ENCODE data around the gene TMEM52B.

TMEM52B gene

DNA sequence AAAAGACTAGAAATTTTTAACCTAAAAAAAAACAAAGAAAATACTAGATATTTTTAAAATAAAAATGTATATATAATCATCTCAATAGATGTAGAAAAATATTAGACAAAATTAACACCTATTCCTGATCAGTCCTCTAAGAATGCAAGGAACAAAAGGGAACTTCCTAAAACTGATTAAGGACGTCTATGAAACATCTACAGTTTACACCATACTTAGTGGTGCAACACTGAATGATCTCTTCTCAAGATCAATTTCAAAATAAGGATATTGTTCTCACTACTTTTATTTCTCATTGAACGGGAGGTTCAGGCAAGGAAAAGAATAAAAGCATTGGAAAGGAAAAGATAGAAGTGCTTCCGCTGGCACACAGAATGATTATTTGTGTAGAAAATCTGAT is 22.9 kb upstream of the TMEM52B start:
- TF ChIP-seq HOXD13 (CRISPR knock-in tag; IDR thresholded peaks at IDR 0.05; ENCODE audit: borderline replicate concordance) (no peak), ZNF549 (tag by site-specific recombination; IDR thresholded peaks at IDR 0.05) (no peak), SCRT1 (tag by site-specific recombination; IDR thresholded peaks at IDR 0.05; ENCODE audit: borderline replicate concordance) (no peak), ZNF404 (tag by site-specific recombination; IDR thresholded peaks at IDR 0.05) (no peak), ZNF341 (tag by site-specific recombination; IDR thresholded peaks at IDR 0.05; ENCODE audit: low read depth) (no peak), ZBTB17 (tag by site-specific recombination; IDR thresholded peaks at IDR 0.05) (no peak), KLF16 (tag by site-specific recombination; IDR thresholded peaks at IDR 0.05) (no peak), ZNF777 (tag by site-specific recombination; IDR thresholded peaks at IDR 0.05; ENCODE audit: borderline replicate concordance) (no peak), ZNF843 (tag by site-specific recombination; IDR thresholded peaks at IDR 0.05) (no peak), ZNF791 (tag by site-specific recombination; IDR thresholded peaks at IDR 0.05) (no peak), ZNF394 (tag by site-specific recombination; IDR thresholded peaks at IDR 0.05; ENCODE audit: borderline replicate concordance) (no peak), ZNF654 (tag by site-specific recombination; IDR thresholded peaks at IDR 0.05; ENCODE audit: low read depth) (no peak)
- TF ChIP-seq, protein P1, sequence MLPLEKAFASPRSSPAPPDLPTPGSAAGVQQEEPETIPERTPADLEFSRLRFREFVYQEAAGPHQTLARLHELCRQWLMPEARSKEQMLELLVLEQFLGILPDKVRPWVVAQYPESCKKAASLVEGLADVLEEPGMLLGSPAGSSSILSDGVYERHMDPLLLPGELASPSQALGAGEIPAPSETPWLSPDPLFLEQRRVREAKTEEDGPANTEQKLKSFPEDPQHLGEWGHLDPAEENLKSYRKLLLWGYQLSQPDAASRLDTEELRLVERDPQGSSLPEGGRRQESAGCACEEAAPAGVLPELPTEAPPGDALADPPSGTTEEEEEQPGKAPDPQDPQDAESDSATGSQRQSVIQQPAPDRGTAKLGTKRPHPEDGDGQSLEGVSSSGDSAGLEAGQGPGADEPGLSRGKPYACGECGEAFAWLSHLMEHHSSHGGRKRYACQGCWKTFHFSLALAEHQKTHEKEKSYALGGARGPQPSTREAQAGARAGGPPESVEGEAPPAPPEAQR (tag by site-specific recombination; IDR thresholded peaks at IDR 0.05): no peak
- TF ChIP-seq, protein P2, sequence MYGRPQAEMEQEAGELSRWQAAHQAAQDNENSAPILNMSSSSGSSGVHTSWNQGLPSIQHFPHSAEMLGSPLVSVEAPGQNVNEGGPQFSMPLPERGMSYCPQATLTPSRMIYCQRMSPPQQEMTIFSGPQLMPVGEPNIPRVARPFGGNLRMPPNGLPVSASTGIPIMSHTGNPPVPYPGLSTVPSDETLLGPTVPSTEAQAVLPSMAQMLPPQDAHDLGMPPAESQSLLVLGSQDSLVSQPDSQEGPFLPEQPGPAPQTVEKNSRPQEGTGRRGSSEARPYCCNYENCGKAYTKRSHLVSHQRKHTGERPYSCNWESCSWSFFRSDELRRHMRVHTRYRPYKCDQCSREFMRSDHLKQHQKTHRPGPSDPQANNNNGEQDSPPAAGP (tag by site-specific recombination; IDR thresholded peaks at IDR 0.05): no peak
- TF ChIP-seq, protein P3, sequence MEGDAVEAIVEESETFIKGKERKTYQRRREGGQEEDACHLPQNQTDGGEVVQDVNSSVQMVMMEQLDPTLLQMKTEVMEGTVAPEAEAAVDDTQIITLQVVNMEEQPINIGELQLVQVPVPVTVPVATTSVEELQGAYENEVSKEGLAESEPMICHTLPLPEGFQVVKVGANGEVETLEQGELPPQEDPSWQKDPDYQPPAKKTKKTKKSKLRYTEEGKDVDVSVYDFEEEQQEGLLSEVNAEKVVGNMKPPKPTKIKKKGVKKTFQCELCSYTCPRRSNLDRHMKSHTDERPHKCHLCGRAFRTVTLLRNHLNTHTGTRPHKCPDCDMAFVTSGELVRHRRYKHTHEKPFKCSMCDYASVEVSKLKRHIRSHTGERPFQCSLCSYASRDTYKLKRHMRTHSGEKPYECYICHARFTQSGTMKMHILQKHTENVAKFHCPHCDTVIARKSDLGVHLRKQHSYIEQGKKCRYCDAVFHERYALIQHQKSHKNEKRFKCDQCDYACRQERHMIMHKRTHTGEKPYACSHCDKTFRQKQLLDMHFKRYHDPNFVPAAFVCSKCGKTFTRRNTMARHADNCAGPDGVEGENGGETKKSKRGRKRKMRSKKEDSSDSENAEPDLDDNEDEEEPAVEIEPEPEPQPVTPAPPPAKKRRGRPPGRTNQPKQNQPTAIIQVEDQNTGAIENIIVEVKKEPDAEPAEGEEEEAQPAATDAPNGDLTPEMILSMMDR (tag by site-specific recombination; IDR thresholded peaks at IDR 0.05): no peak
- Histone ChIP-seq H3K4me3 (ENCODE audit: low read depth, low read length) (no peak overlapping the region), H3K36me3 (ENCODE audit: control insufficient read depth in 2 of 2, insufficient read depth in 1 of 2, low read length in 2 of 2) (no peaks in the 10 kb centered on the region), H3K9me3 (ENCODE audit: control insufficient read depth, insufficient read depth, low read depth, low read length) (no peaks in the 10 kb centered on the region), H3K27ac (ENCODE audit: extremely low read depth, low read depth, low read length) (no peak overlapping the region), H3K4me1 (ENCODE audit: control insufficient read depth, insufficient read depth, low read length) (no peaks in the 10 kb centered on the region)
- ChIA-PET CTCF (interaction anchor here (1.2 to 2.2 kb wide), 2 partner anchors 14 to 54 kb away, joined by 3 to 5 read pairs; no protein-coding TSS in a partner anchor), POLR2A (no interaction called here)

DNA sequence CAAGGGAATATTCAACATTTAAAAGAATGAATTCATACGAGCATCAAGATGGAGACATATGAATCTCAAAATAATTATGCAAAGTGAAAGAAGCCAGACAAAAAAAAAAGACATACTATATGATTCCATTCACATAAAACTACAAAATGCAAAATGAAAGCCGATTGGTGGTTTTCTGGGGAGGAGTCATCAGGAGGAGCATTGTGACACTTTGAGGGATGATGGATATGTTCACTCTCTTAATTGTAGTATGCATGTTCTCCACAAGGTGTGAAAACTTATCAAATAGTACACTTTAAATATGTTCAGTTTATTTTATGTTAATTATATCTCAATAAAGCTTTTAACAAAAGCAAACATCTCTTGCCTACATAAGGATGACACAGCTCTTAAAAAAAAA is 20.4 kb upstream of the TMEM52B start:
- no peak overlapping the region for H3K27ac ChIP-seq (ENCODE audit: extremely low read depth, low read depth, low read length)
- ChIA-PET CTCF (interaction anchor here (0.7 kb wide), 1 partner anchor 1993 kb away, joined by 3 read pairs; no protein-coding TSS in a partner anchor), POLR2A (no interaction called here)
- H3K4me1 ChIP-seq (ENCODE audit: control insufficient read depth, insufficient read depth, low read length): no peaks in the 10 kb centered on the region
- TF ChIP-seq, protein P4, sequence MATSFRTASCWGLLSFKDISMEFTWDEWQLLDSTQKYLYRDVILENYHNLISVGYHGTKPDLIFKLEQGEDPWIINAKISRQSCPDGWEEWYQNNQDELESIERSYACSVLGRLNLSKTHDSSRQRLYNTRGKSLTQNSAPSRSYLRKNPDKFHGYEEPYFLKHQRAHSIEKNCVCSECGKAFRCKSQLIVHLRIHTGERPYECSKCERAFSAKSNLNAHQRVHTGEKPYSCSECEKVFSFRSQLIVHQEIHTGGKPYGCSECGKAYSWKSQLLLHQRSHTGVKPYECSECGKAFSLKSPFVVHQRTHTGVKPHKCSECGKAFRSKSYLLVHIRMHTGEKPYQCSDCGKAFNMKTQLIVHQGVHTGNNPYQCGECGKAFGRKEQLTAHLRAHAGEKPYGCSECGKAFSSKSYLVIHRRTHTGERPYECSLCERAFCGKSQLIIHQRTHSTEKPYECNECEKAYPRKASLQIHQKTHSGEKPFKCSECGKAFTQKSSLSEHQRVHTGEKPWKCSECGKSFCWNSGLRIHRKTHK (tag by site-specific recombination; IDR thresholded peaks at IDR 0.05): no peak
- TF ChIP-seq WT1 (tag by site-specific recombination; IDR thresholded peaks at IDR 0.05): no peak
- TF ChIP-seq, protein P1 (tag by site-specific recombination; IDR thresholded peaks at IDR 0.05): no peak
- TF ChIP-seq, protein P5, sequence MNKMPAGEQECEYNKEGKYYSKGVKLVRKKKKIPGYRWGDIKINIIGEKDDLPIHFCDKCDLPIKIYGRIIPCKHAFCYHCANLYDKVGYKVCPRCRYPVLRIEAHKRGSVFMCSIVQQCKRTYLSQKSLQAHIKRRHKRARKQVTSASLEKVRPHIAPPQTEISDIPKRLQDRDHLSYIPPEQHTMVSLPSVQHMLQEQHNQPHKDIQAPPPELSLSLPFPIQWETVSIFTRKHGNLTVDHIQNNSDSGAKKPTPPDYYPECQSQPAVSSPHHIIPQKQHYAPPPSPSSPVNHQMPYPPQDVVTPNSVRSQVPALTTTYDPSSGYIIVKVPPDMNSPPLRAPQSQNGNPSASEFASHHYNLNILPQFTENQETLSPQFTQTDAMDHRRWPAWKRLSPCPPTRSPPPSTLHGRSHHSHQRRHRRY (tag by site-specific recombination; IDR thresholded peaks at IDR 0.05): no peak
- TF ChIP-seq ZNF423 (tag by site-specific recombination; IDR thresholded peaks at IDR 0.05): no peak
- TF ChIP-seq ZNF585B (tag by site-specific recombination; IDR thresholded peaks at IDR 0.05): no peak
- no peak for TF ChIP-seq ZNF169 (tag by site-specific recombination; IDR thresholded peaks at IDR 0.05)
- H3K9me3 ChIP-seq (ENCODE audit: control insufficient read depth, insufficient read depth, low read depth, low read length): no peaks in the 10 kb centered on the region
- H3K36me3 ChIP-seq (ENCODE audit: control insufficient read depth in 2 of 2, insufficient read depth in 1 of 2, low read length in 2 of 2): no peaks in the 10 kb centered on the region
- H3K4me3 ChIP-seq (ENCODE audit: low read depth, low read length): no peak overlapping the region

Data from HEK293 (cell line).